Measurements from ENCODE around the gene SETDB1.

GRCh38 chr1:150902751-150903150, 23.4 kb upstream of the SETDB1 start:
- TF ChIP-seq CTCF (IDR thresholded peaks at IDR 0.05; ENCODE audit: control extremely low read depth in 1 of 3, insufficient read depth in 1 of 3, low read depth in 1 of 3, low read length in 3 of 3): no peak
- TF ChIP-seq EGR1 (IDR thresholded peaks at IDR 0.05; ENCODE audit: borderline replicate concordance, low read depth, low read length): no peak
- TF ChIP-seq ATF3 (IDR thresholded peaks at IDR 0.05; ENCODE audit: insufficient read depth, low read depth, low read length): no peak
- no peak for TF ChIP-seq EZH2 (IDR thresholded peaks at IDR 0.05; ENCODE audit: low read depth, low read length, severe bottlenecking)

Measured in H1 (cell line).